Lower leg skin (tissue), 3 donors: Measurements from ENCODE around the gene KLB.

Experiments
- CTCF ChIP-seq, 3 donors: fragments of 450-650 bp; IDR thresholded peaks; one replicate each; pipeline ENCODE4 v1.5.1; 2016; ENCODE audit warnings: antibody characterized with exemption in 3 of 3, mild to moderate bottlenecking in 3 of 3, moderate library complexity in 2 of 3
- POLR2A ChIP-seq, 2 donors: fragments of 450-650 bp; IDR thresholded peaks; one replicate each; pipeline ENCODE4 v1.6.1; 2016 to 2017; ENCODE audit warnings: antibody characterized with exemption in 2 of 2, mild to moderate bottlenecking in 1 of 2, moderate library complexity in 1 of 2

GRCh38 chr4:39490322-39490721 is 83.6 kb downstream of the KLB start:
- TF ChIP-seq POLR2A (IDR thresholded peaks at IDR 0.05): no peak
- no peak for TF ChIP-seq CTCF (IDR thresholded peaks at IDR 0.05)
